Measurements from ENCODE around the gene MEIOB.

DNA sequence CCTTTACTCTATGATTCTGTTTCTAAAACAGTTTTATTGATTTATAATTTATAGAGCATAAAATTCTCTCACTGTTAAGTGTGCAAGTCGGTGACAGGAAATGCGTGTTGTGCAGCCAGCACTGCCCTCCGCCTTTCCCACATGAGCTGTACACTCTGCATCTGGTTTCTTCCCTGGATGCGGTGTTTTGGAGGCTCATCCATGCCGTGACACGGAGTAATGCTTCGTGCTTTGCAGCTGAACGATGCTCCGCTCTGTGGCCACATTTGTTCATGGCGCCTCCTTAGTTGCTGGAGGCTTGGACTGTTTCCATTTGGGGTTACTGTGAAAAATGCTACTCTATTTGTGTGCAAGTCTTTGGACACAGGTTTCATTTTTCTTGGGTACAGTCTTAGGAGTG lies 71.3 kb downstream of the MEIOB start:
- TF ChIP-seq, protein P1, sequence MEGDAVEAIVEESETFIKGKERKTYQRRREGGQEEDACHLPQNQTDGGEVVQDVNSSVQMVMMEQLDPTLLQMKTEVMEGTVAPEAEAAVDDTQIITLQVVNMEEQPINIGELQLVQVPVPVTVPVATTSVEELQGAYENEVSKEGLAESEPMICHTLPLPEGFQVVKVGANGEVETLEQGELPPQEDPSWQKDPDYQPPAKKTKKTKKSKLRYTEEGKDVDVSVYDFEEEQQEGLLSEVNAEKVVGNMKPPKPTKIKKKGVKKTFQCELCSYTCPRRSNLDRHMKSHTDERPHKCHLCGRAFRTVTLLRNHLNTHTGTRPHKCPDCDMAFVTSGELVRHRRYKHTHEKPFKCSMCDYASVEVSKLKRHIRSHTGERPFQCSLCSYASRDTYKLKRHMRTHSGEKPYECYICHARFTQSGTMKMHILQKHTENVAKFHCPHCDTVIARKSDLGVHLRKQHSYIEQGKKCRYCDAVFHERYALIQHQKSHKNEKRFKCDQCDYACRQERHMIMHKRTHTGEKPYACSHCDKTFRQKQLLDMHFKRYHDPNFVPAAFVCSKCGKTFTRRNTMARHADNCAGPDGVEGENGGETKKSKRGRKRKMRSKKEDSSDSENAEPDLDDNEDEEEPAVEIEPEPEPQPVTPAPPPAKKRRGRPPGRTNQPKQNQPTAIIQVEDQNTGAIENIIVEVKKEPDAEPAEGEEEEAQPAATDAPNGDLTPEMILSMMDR (IDR thresholded peaks at IDR 0.05) = no peak
- no peak for TF ChIP-seq POLR2A (IDR thresholded peaks at IDR 0.05)

Measured in body of pancreas (tissue), 4 donors.